Naive thymus-derived CD4-positive, alpha-beta T cell (primary cell): ENCODE measurements around the gene KIF13A. TPM values are rescaled to one million over a fixed set of nuclear protein-coding genes. Genes with fewer than 3 reads are reported as not detected.
"Not testable (repeated sequence)": the region's sequence is repeated elsewhere in the genome, so short reads cannot be mapped to it uniquely, and the experiment has no call there.

Source experiments
- ATAC-seq: fragments of 150-1000 bp; cut with Tn5 transposase; 2 replicates; pipeline ENCODE4 v1.10.0; 2021; ENCODE audit warnings: mild to moderate bottlenecking, moderate library complexity
- CTCF ChIA-PET: fragments of 350-600 bp; sonication (Branson Sonifier 250); formaldehyde crosslinking; loops from one replicate; lab custom pipeline; 2021; ENCODE audit warnings: antibody characterized with exemption; lab: Charles Lee
- POLR2A ChIA-PET: fragments of 350-600 bp; sonication (Branson Sonifier 250); formaldehyde crosslinking; loops from one replicate; lab custom pipeline; 2021; ENCODE audit warnings: antibody characterized with exemption, inconsistent platforms; lab: Charles Lee
- DNase-seq, 9 donors: peaks; one replicate each; pipeline versions ENCODE4 v3.0.0 to v3.0.0-alpha.2; 2020 to 2022; ENCODE audit warnings: mixed read lengths in 1 of 9
- H3K27ac ChIP-seq: one replicate; pipeline ENCODE4 v1.7.0; 2013; ENCODE audit warnings: mild to moderate bottlenecking, low read depth, low read length, moderate library complexity
- H3K27me3 ChIP-seq, 2 donors: one replicate each; pipeline ENCODE4 v1.7.0; 2013; ENCODE audit warnings: low read length in 2 of 2, mild to moderate bottlenecking in 2 of 2, moderate library complexity in 2 of 2; ENCODE audit not compliant: control insufficient read depth in 2 of 2, insufficient read depth in 2 of 2
- H3K36me3 ChIP-seq, 3 experiments: 1 replicate in 2 of 3; 2 replicates in 1 of 3; pipeline ENCODE4 v1.7.0; 2013; ENCODE audit warnings: low read length in 3 of 3, mild to moderate bottlenecking in 3 of 3, moderate library complexity in 1 of 3; ENCODE audit not compliant: insufficient read depth in 3 of 3, control insufficient read depth in 2 of 3
- H3K4me1 ChIP-seq, 2 donors: one replicate each; pipeline ENCODE4 v1.7.0; 2013; ENCODE audit warnings: low read length in 2 of 2, mild to moderate bottlenecking in 2 of 2, moderate library complexity in 1 of 2; ENCODE audit not compliant: control insufficient read depth in 2 of 2, insufficient read depth in 2 of 2
- H3K4me3 ChIP-seq: 2 replicates; pipeline ENCODE4 v1.7.0; 2013; ENCODE audit warnings: mild to moderate bottlenecking, low read length
- H3K9me3 ChIP-seq, 3 experiments: 1 replicate in 2 of 3; 2 replicates in 1 of 3; pipeline ENCODE4 v1.7.0; 2013; ENCODE audit warnings: low read length in 3 of 3; ENCODE audit not compliant: control insufficient read depth in 2 of 3
- H3K27ac Mint-ChIP-seq, 9 donors: one replicate each; pipeline ENCODE4 v1.8.0; 2020 to 2022; ENCODE audit warnings: mixed read lengths in 9 of 9, mild to moderate bottlenecking in 8 of 9, moderate library complexity in 5 of 9, inconsistent platforms in 2 of 9
- H3K27me3 Mint-ChIP-seq, 5 donors: one replicate each; pipeline ENCODE4 v1.8.0; 2021 to 2022; ENCODE audit warnings: mixed read lengths in 5 of 5, mild to moderate bottlenecking in 1 of 5
- H3K36me3 Mint-ChIP-seq, 5 donors: one replicate each; pipeline ENCODE4 v1.8.0; 2020 to 2022; ENCODE audit warnings: mixed read lengths in 5 of 5, mild to moderate bottlenecking in 3 of 5, inconsistent platforms in 1 of 5
- H3K4me1 Mint-ChIP-seq, 7 donors: one replicate each; pipeline ENCODE4 v1.8.0; 2020 to 2022; ENCODE audit warnings: mixed read lengths in 7 of 7, mild to moderate bottlenecking in 3 of 7, inconsistent platforms in 1 of 7
- H3K4me3 Mint-ChIP-seq, 10 donors: one replicate each; pipeline ENCODE4 v1.8.0; 2020 to 2022; ENCODE audit warnings: mild to moderate bottlenecking in 10 of 10, mixed read lengths in 10 of 10, moderate library complexity in 6 of 10, inconsistent platforms in 2 of 10
- H3K9me3 Mint-ChIP-seq, 11 donors: one replicate each; pipeline ENCODE4 v1.8.0; 2020 to 2022; ENCODE audit warnings: mixed read lengths in 11 of 11, mild to moderate bottlenecking in 4 of 11, inconsistent platforms in 1 of 11, moderate library complexity in 1 of 11
- intact Hi-C, 2 donors: fragments of 100-400 bp; cut with micrococcal nuclease; formaldehyde crosslinking; loops; one replicate each; pipeline ENCODE4 v1.15.1; 2023
- polyA plus RNA-seq, 2 donors: library from polyadenylated mRNA; unstranded; fragments of 300-500 nt; fragmentation: Illumina TruSeq; gene quantifications; one replicate each; pipeline ENCODE4 v1.2.3, GENCODE V29; 2021
- total RNA-seq, 6 experiments: library from RNA in 5 of 6; stranded (reverse) in 5 of 6; gene quantifications; 1 replicate in 5 of 6; 2 replicates in 1 of 6; pipeline ENCODE4 v1.2.3 and lab custom pipeline; 2021 to 2026

The KIF13A gene
- total and polyA plus RNA-seq, 7 experiments from 2014 or later, result 0.05 to 21.0 (median 0.97) TPM; not detected in 2

- H3K27ac Mint-ChIP-seq, result no peak overlapping the region
- H3K36me3 Mint-ChIP-seq, result no peaks in the 10 kb centered on the region
- no peaks in the 10 kb centered on the region for H3K9me3 ChIP-seq
- ChIA-PET CTCF (interaction anchor here (0.6 kb wide), 1 partner anchor 70 kb away, joined by 3 read pairs; no protein-coding TSS in a partner anchor), POLR2A (no interaction called here)
- intact Hi-C loops, result no loop called here
- H3K4me3 Mint-ChIP-seq, result no peak overlapping the region
- no peak for ATAC-seq
- no peak for DNase-seq
- H3K27ac ChIP-seq, result no peak overlapping the region
- peaks cover 0 to 1% (median 0%) of the 10 kb centered on the region in 11 donors for H3K9me3 Mint-ChIP-seq
- no peak overlapping the region for H3K4me3 ChIP-seq
- no peaks in the 10 kb centered on the region for H3K27me3 ChIP-seq
- H3K27me3 Mint-ChIP-seq, result peaks cover 3 to 15% (median 5%) of the 10 kb centered on the region in 5 donors
- no peaks in the 10 kb centered on the region for H3K4me1 Mint-ChIP-seq
- no peaks in the 10 kb centered on the region for H3K4me1 ChIP-seq
- no peaks in the 10 kb centered on the region for H3K36me3 ChIP-seq
Observed at GRCh38 chr6:17921454-17921853, 66.0 kb downstream of the KIF13A start.

- Histone ChIP-seq H3K27ac (no peak overlapping the region), H3K27me3 (no peaks in the 10 kb centered on the region), H3K4me1 (no peaks in the 10 kb centered on the region), H3K36me3 (no peaks in the 10 kb centered on the region), H3K4me3 (no peak overlapping the region), H3K9me3 (no peaks in the 10 kb centered on the region)
- CTCF ChIA-PET, result no interaction called here
- Mint-ChIP-seq H3K4me1 (no peaks in the 10 kb centered on the region), H3K9me3 (peaks cover 0 to 1% (median 0%) of the 10 kb centered on the region in 11 donors), H3K27me3 (peaks cover 3 to 13% (median 5%) of the 10 kb centered on the region in 5 donors), H3K4me3 (no peak overlapping the region), H3K27ac (no peak overlapping the region), H3K36me3 (no peaks in the 10 kb centered on the region)
- ATAC-seq (no peak), DNase-seq (no peak)
- POLR2A ChIA-PET, result no interaction called here
- intact Hi-C loops, result no loop called here
Observed at GRCh38 chr6:17919496-17919895, 67.9 kb downstream of the KIF13A start.

- Histone ChIP-seq H3K27ac (no peak overlapping the region), H3K4me3 (no peak overlapping the region), H3K4me1 (no peaks in the 10 kb centered on the region), H3K36me3 (no peaks in the 10 kb centered on the region), H3K27me3 (no peaks in the 10 kb centered on the region), H3K9me3 (no peaks in the 10 kb centered on the region)
- no peaks in the 10 kb centered on the region for H3K36me3 Mint-ChIP-seq
- peaks cover 0 to 1% (median 0%) of the 10 kb centered on the region in 11 donors for H3K9me3 Mint-ChIP-seq
- no peak overlapping the region for H3K27ac Mint-ChIP-seq
- H3K27me3 Mint-ChIP-seq, result peaks cover 0 to 20% (median 5%) of the 10 kb centered on the region in 5 donors
- ATAC-seq (no peak), DNase-seq (no peak)
- H3K4me1 Mint-ChIP-seq, result no peaks in the 10 kb centered on the region
- ChIA-PET CTCF (interaction anchor here (0.6 kb wide), 1 partner anchor 233 kb away, joined by 3 read pairs; no protein-coding TSS in a partner anchor), POLR2A (no interaction called here)
- H3K4me3 Mint-ChIP-seq, result no peak overlapping the region
- intact Hi-C loops, result no loop called here
Observed at GRCh38 chr6:17917837-17918763, 69.3 kb downstream of the KIF13A start.

GRCh38 chr6:17914651-17915050, 72.8 kb downstream of the KIF13A start:
- Histone ChIP-seq H3K27me3 (no peaks in the 10 kb centered on the region), H3K36me3 (no peaks in the 10 kb centered on the region), H3K9me3 (no peaks in the 10 kb centered on the region), H3K4me1 (no peaks in the 10 kb centered on the region), H3K27ac (no peak overlapping the region), H3K4me3 (no peak overlapping the region)
- peaks cover 0 to 3% (median 0%) of the 10 kb centered on the region in 5 donors for H3K36me3 Mint-ChIP-seq
- DNase-seq (no peak), ATAC-seq (no peak)
- CTCF ChIA-PET, result no interaction called here
- no peak overlapping the region for H3K27ac Mint-ChIP-seq
- H3K27me3 Mint-ChIP-seq, result peaks cover 0 to 18% (median 3%) of the 10 kb centered on the region in 5 donors
- peaks cover 0 to 5% (median 0%) of the 10 kb centered on the region in 7 donors for H3K4me1 Mint-ChIP-seq
- intact Hi-C loops, result no loop called here
- POLR2A ChIA-PET, result no interaction called here
- H3K9me3 Mint-ChIP-seq, result peaks cover 0 to 1% (median 0%) of the 10 kb centered on the region in 11 donors
- H3K4me3 Mint-ChIP-seq, result no peak overlapping the region

- CTCF ChIA-PET, result no interaction called here
Observed at GRCh38 chr6:17912521-17912920, 74.9 kb downstream of the KIF13A start.

GRCh38 chr6:17911656-17912055, 75.8 kb downstream of the KIF13A start:
- H3K9me3 ChIP-seq, H3K4me1 ChIP-seq, H3K9me3 Mint-ChIP-seq, H3K4me3 Mint-ChIP-seq, intact Hi-C loops, H3K36me3 ChIP-seq, H3K4me3 ChIP-seq, H3K27ac Mint-ChIP-seq, DNase-seq, H3K27me3 ChIP-seq, H3K27ac ChIP-seq, POLR2A ChIA-PET, CTCF ChIA-PET, ATAC-seq: not testable (repeated sequence)
- peaks cover 4 to 21% (median 14%) of the 10 kb centered on the region in 5 donors for H3K27me3 Mint-ChIP-seq
- peaks cover 0 to 11% (median 0%) of the 10 kb centered on the region in 5 donors for H3K36me3 Mint-ChIP-seq
- peaks cover 0 to 20% (median 0%) of the 10 kb centered on the region in 7 donors for H3K4me1 Mint-ChIP-seq

More at GRCh38 chr6:17912521-17912920, 74.9 kb downstream of the KIF13A start:
- Mint-ChIP-seq H3K4me3 (no peak overlapping the region), H3K4me1 (peaks cover 0 to 15% (median 0%) of the 10 kb centered on the region in 7 donors), H3K27ac (no peak overlapping the region), H3K36me3 (peaks cover 0 to 10% (median 0%) of the 10 kb centered on the region in 5 donors), H3K27me3 (peaks cover 4 to 19% (median 8%) of the 10 kb centered on the region in 5 donors), H3K9me3 (peaks cover 0 to 8% (median 0%) of the 10 kb centered on the region in 11 donors)
- Histone ChIP-seq H3K4me3 (no peak overlapping the region), H3K4me1 (no peaks in the 10 kb centered on the region), H3K27me3 (no peaks in the 10 kb centered on the region), H3K9me3 (no peaks in the 10 kb centered on the region), H3K36me3 (no peaks in the 10 kb centered on the region), H3K27ac (no peak overlapping the region)
- POLR2A ChIA-PET, result no interaction called here
- intact Hi-C loops, result no loop called here
- no peak for ATAC-seq
- DNase-seq, result no peak
